Measurements from ENCODE around the gene PTPRS. TPM values are rescaled to one million over a fixed set of nuclear protein-coding genes. Genes with fewer than 3 reads are reported as not detected.

PTPRS gene
- total and polyA plus RNA-seq, 7 donors, result 4.2 to 29.7 (median 11.4) TPM

DNA sequence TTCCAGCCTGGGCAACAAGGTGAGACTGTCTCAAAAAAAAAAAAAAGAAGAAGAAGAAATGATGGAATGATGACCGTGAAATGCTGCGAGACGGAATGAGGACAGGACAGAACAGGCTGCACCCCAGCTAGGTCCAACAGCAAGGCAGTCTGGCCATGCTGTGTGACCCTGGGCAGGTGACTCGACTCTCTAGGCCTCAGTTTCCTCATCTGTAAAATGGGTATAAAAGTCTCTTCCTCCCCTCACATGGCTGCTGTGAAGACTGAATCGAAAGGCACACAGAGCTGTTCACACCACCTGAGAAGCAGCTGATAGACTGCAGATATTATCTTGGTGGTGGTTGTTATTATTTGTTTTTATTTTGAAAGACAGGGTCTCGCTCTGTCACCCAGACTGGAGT lies 22.3 kb downstream of the PTPRS start:
- H3K4me3 ChIP-seq, result no peak overlapping the region
- H3K9me3 ChIP-seq, result no peaks in the 10 kb centered on the region
- DNase-seq (no peak), ATAC-seq (no peak)
- H3K27ac ChIP-seq, result no peak overlapping the region
- intact Hi-C loops (cut with DNase I), result no loop called here
- H3K27me3 ChIP-seq (ENCODE audit: insufficient read depth in 3 of 3, low read length in 2 of 3), result peaks cover 0 to 41% (median 0%) of the 10 kb centered on the region in 3 donors
- no peaks in the 10 kb centered on the region for H3K4me1 ChIP-seq
- H3K36me3 ChIP-seq (ENCODE audit: insufficient read depth in 1 of 2, low read depth in 1 of 2), result no peaks in the 10 kb centered on the region
- TF ChIP-seq, protein P1, sequence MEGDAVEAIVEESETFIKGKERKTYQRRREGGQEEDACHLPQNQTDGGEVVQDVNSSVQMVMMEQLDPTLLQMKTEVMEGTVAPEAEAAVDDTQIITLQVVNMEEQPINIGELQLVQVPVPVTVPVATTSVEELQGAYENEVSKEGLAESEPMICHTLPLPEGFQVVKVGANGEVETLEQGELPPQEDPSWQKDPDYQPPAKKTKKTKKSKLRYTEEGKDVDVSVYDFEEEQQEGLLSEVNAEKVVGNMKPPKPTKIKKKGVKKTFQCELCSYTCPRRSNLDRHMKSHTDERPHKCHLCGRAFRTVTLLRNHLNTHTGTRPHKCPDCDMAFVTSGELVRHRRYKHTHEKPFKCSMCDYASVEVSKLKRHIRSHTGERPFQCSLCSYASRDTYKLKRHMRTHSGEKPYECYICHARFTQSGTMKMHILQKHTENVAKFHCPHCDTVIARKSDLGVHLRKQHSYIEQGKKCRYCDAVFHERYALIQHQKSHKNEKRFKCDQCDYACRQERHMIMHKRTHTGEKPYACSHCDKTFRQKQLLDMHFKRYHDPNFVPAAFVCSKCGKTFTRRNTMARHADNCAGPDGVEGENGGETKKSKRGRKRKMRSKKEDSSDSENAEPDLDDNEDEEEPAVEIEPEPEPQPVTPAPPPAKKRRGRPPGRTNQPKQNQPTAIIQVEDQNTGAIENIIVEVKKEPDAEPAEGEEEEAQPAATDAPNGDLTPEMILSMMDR (IDR thresholded peaks at IDR 0.05), result no peak
- 93 to 94% (median 94%) methylated on average over 6 of the region's 6 CpGs for WGBS, 3 donors

DNA sequence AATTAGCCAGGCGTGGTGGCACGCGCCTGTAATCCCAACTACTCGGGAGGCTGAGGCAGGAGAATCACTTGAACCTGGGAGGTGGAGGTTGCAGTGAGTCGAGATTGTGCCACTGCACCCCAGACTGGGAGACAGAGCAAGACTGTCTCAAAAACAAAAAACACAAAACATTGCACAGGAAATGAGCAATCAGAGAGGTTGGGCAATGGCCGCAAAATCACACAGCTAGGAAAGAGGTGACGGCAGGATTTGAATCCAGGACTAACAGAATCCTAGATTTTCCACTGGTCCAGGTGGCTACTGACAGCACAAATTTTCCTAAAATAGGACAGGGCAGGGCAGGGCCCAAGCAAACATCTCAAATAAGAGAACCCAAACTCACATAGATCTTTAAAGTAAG lies 23.3 kb downstream of the PTPRS start:
- Histone ChIP-seq H3K27ac (no peak overlapping the region), H3K36me3 (ENCODE audit: insufficient read depth in 1 of 2, low read depth in 1 of 2) (no peaks in the 10 kb centered on the region), H3K4me1 (no peaks in the 10 kb centered on the region), H3K4me3 (no peak overlapping the region), H3K27me3 (ENCODE audit: insufficient read depth in 3 of 3, low read length in 2 of 3) (peaks cover 0 to 40% (median 0%) of the 10 kb centered on the region in 3 donors), H3K9me3 (no peaks in the 10 kb centered on the region)
- intact Hi-C loops (cut with DNase I), result no loop called here
- WGBS, 3 donors, result 78 to 80% (median 80%) methylated on average over 7 of the region's 7 CpGs
- DNase-seq (no peak), ATAC-seq (no peak)
- TF ChIP-seq, protein P1 (IDR thresholded peaks at IDR 0.05), result no peak

DNA sequence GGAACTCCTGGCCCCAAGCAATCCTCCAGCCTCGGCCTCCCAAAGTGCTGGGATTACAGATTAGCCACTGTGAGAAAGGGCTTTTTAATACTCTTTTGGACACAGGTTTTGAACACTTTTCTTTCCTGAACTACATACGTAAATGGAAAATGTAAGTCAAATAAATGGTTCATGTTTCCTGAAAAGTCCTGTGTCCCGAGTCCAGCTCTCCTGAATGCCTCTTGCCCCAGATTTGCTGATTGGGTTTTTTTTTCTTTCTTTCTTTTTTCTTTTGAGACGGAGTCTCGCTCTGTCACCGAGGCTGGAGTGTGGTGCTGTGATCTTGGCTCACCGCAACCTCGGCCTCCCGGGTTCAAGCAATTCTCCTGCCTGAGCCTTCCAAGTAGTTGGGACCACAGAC lies 24.5 kb downstream of the PTPRS start:
- TF ChIP-seq, protein P1 (IDR thresholded peaks at IDR 0.05), result no peak
- DNase-seq (no peak), ATAC-seq (no peak)
- intact Hi-C loops (cut with DNase I), result no loop called here
- H3K27me3 ChIP-seq (ENCODE audit: insufficient read depth in 3 of 3, low read length in 2 of 3), result peaks cover 0 to 33% (median 3%) of the 10 kb centered on the region in 3 donors
- H3K4me3 ChIP-seq, result no peak overlapping the region
- H3K4me1 ChIP-seq, result no peaks in the 10 kb centered on the region
- no peak overlapping the region for H3K27ac ChIP-seq
- 82 to 91% (median 88%) methylated on average over 9 of the region's 9 CpGs for WGBS, 3 donors
- no peaks in the 10 kb centered on the region for H3K9me3 ChIP-seq
- no peaks in the 10 kb centered on the region for H3K36me3 ChIP-seq (ENCODE audit: insufficient read depth in 1 of 2, low read depth in 1 of 2)

DNA sequence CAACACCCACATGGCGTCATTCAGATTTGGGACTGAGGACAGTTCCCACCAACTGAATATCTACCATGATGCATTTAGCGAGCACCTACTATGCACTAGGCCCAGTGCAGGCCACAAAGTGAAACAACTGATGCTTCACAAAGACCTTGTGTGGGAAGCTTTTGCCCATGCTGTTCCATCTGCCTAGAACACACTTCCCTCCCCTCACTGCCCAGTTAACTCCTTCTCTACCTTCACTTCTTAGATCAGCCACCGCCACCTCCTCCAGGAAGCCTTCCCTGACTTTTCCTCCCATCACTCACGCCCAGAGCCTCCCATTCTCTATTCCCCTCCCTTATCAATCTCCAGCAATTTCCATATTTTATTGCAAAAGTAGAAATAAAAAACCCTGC lies 25.7 kb downstream of the PTPRS start:
- H3K36me3 ChIP-seq (ENCODE audit: insufficient read depth in 1 of 2, low read depth in 1 of 2), result no peaks in the 10 kb centered on the region
- DNase-seq (no peak), ATAC-seq (no peak)
- H3K27me3 ChIP-seq (ENCODE audit: insufficient read depth in 3 of 3, low read length in 2 of 3), result peaks cover 0 to 24% (median 3%) of the 10 kb centered on the region in 3 donors
- H3K4me3 ChIP-seq, result no peak overlapping the region
- H3K9me3 ChIP-seq, result no peaks in the 10 kb centered on the region
- H3K27ac ChIP-seq, result no peak overlapping the region
- WGBS, 3 donors, result 68 to 96% (median 90%) methylated on average over 4 of the region's 4 CpGs
- TF ChIP-seq, protein P1 (IDR thresholded peaks at IDR 0.05), result no peak
- no peaks in the 10 kb centered on the region for H3K4me1 ChIP-seq
- intact Hi-C loops (cut with DNase I), result no loop called here

Data from psoas muscle (tissue), 8 donors.